Measurements from ENCODE around the gene PID1. TPM values are rescaled to one million over a fixed set of nuclear protein-coding genes. Genes with fewer than 3 reads are reported as not detected.
A peak's percentile ranks its signal among the peaks of the same experiment; 100 is the strongest.
"Not testable (repeated sequence)": the region's sequence is repeated elsewhere in the genome, so short reads cannot be mapped to it uniquely, and the experiment has no call there.

Gene PID1
- total RNA-seq, 2 experiments from 2014 or later = not detected

DNA sequence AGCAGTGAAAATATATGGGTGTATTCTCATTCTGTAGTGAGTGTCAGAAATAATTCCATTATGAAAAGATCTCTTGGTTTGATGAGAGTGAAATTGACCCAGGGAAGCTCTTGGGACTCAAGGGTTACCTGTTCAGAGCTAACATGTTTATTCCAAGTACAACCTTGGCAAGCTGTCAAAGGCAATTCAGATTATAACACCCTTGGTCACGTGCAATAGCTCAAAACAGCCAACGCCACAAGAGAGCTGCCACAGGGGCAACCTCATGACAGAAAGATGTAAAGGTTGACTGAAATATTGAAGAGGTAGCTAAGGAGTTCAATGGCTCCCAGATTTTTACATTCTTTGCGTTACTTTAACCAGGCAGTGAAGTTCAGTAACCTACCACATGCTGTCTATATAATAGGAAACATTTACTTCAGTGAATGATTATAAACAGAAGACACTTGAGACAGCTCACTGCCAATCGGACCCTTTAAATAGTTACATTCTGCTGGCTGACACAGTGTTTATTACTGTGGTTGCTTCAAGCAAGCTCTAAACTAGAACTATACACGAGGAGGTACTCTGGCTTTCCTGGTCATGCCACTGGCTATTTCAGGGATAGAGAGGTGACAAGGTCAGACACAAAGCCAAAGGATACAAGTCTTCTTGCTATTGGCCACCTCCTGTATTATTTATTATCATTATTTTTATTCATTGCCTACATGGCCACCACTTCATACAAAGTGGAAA, 187.3 kb downstream of the PID1 start:
- H3K36me3 Mint-ChIP-seq (ENCODE audit: low read depth) = no peaks in the 10 kb centered on the region
- H3K27me3 Mint-ChIP-seq = no peaks in the 10 kb centered on the region
- ChIA-PET CTCF (no interaction called here), POLR2A (no interaction called here)
- no peak for DNase-seq
- H3K4me1 Mint-ChIP-seq = no peaks in the 10 kb centered on the region
- no peak overlapping the region for H3K4me3 Mint-ChIP-seq
- H3K27ac Mint-ChIP-seq = no peak overlapping the region
- H3K9me3 Mint-ChIP-seq = peaks cover 5% of the 10 kb centered on the region

DNA sequence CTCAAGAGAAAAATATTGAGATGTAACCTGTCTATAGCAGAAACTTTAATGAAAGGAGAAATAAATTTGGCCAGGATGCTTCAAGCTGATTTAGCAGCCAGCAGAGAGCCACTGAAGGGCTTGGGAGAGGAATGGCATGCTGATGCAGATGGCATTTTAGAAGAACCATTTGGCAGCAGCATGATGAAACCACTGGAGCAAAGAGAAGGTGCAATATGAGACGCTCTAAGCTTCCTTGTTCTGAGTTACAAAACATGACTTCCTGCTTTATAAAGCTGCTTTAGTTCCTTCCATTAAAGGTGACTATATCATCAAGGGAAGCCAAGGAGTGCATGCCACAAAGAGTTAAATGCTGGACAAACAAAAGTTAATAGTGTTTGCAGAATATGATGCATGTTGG, 189.7 kb downstream of the PID1 start:
- Mint-ChIP-seq H3K36me3 (ENCODE audit: low read depth) (no peaks in the 10 kb centered on the region), H3K9me3 (peaks cover 9% of the 10 kb centered on the region), H3K27me3 (no peaks in the 10 kb centered on the region), H3K27ac (no peak overlapping the region), H3K4me3 (no peak overlapping the region), H3K4me1 (no peaks in the 10 kb centered on the region)
- POLR2A ChIA-PET = no interaction called here
- no peak for DNase-seq
- CTCF ChIA-PET = no interaction called here

DNA sequence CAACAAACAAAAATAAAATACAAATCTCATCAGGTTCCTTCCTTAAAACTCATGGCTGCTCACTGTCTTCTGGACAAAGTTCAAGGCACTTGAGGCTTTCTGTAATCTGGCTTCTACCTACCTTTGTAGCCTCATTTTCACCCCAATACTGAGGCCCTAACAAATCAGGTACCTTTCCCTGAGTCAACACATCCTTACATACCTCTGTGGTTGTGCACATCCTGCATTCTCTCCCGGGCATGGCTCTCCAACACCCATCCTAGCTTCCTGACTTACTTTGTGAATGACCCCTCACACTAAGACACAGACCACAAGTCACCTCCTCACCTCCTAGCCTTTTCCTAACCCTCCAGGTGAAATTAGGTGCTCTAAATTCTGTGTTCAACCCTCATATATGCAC, 190.9 kb downstream of the PID1 start:
- no peak overlapping the region for H3K27ac Mint-ChIP-seq
- H3K4me1 Mint-ChIP-seq = no peaks in the 10 kb centered on the region
- no peak overlapping the region for H3K4me3 Mint-ChIP-seq
- DNase-seq = no peak
- H3K27me3 Mint-ChIP-seq = no peaks in the 10 kb centered on the region
- ChIA-PET POLR2A (no interaction called here), CTCF (no interaction called here)
- H3K36me3 Mint-ChIP-seq (ENCODE audit: low read depth) = no peaks in the 10 kb centered on the region
- H3K9me3 Mint-ChIP-seq = peaks cover 11% of the 10 kb centered on the region

DNA sequence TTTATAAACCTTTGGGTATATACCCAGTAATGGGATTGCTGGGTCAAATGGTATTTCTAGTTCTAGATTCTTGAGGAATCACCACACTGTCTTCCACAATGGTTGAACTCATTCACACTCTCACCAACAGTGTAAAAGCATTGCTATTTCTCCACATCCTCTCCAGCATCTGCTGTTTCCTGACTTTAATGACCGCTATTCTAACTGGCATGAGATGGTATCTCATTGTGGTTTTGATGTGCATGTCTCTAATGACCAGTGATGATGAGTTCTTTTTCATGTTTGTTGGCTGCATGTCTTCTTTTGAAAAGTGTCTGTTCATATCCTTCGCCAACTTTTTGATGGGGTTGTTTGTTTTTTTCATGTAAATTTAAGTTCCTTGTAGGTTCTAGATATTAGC, 194.2 kb downstream of the PID1 start:
- H3K27me3 Mint-ChIP-seq; DNase-seq; H3K27ac Mint-ChIP-seq; H3K4me1 Mint-ChIP-seq; CTCF ChIA-PET; POLR2A ChIA-PET; H3K36me3 Mint-ChIP-seq (ENCODE audit: low read depth); H3K4me3 Mint-ChIP-seq: not testable (repeated sequence)
- H3K9me3 Mint-ChIP-seq = peaks cover 13% of the 10 kb centered on the region

DNA sequence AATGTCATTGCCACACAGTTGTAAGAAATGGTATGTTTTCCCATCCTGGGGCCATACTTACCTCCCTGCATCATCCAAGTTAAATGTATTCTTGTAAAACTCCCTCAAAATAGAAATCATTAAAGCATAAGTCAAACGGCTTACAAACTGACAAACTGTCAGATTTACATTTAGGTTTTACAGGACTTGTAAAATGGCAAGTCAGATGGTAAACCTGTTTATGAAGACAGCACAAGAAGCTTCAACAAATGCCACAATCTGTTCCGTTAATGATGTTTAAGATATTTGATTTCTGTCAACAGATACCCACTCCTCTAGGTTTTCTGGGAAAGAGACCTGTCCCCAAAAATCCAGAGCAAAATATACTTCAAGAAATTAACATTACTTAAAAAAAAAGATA, 197.2 kb downstream of the PID1 start:
- Mint-ChIP-seq H3K9me3 (peaks cover 8% of the 10 kb centered on the region), H3K4me3 (no peak overlapping the region), H3K27ac (no peak overlapping the region), H3K27me3 (no peaks in the 10 kb centered on the region), H3K4me1 (no peaks in the 10 kb centered on the region), H3K36me3 (ENCODE audit: low read depth) (no peaks in the 10 kb centered on the region)
- CTCF ChIA-PET = no interaction called here
- DNase-seq = no peak
- POLR2A ChIA-PET = no interaction called here

DNA sequence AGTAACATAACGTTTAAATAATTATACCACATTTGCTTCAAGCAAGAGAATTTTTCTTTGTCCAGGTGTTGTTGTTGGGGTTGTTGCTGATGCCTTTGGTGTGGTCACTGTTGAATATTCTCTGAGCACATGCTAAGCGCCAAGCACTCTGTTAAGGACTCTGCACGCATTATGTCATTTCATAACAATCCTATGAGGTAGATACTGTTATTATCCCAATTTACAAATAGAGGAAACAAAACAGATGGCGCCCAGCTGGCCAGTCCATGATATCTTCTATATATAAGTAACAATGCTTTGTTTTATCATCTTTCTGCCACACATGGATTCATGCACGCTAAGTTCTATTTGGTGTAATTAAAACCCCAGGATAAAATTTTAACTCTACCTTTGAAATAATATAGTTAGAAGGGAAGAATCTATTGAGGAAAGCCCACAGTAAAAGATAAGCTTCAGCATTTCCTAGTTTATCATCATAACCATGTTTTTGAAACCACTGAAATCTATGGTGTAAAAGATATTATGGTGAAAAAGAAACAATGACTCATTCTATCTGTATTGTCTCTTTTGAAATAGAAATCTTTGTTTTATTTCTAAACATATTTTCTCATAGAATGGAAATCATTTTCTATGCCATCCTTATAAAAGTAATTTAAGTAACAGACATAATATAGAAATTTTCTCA, 199.7 kb downstream of the PID1 start:
- no peak for DNase-seq
- POLR2A ChIA-PET = no interaction called here
- H3K36me3 Mint-ChIP-seq (ENCODE audit: low read depth) = no peaks in the 10 kb centered on the region
- H3K27ac Mint-ChIP-seq = no peak overlapping the region
- H3K9me3 Mint-ChIP-seq = peaks cover 11% of the 10 kb centered on the region
- no peaks in the 10 kb centered on the region for H3K4me1 Mint-ChIP-seq
- CTCF ChIA-PET = no interaction called here
- H3K4me3 Mint-ChIP-seq = no peak overlapping the region
- no peaks in the 10 kb centered on the region for H3K27me3 Mint-ChIP-seq

DNA sequence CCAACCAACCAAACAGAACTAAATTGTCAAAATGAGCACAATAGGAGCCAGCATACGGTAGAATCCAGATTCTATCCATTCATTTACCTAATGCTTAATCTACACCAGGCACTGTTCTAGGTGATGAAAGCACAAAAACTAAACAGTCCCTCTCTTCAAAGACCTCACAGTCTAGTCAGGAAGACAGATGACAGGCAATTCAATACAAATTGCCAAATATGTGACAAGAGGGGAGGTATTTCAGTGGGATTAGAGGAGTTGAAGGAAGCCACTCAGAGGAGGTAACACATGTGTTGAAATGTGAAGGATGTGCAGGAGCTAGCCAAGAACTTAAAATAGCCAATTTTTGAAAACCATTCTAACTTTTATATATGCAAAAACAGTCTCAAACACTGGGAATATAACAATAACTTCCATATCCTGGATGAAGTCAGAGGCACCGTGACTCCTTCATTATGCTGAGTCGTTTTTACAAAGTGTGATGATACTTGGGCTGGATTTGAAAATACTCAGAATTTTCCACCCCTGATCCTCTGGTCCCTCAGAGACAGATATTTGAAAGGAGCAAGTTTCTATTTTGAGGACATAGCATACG, 204.9 kb downstream of the PID1 start:
- no peaks in the 10 kb centered on the region for H3K36me3 Mint-ChIP-seq (ENCODE audit: low read depth)
- no peaks in the 10 kb centered on the region for H3K27me3 Mint-ChIP-seq
- no peak overlapping the region for H3K4me3 Mint-ChIP-seq
- CTCF ChIA-PET = no interaction called here
- H3K9me3 Mint-ChIP-seq = peaks cover 7% of the 10 kb centered on the region
- H3K4me1 Mint-ChIP-seq = no peaks in the 10 kb centered on the region
- DNase-seq = no peak
- POLR2A ChIA-PET = no interaction called here
- no peak overlapping the region for H3K27ac Mint-ChIP-seq

DNA sequence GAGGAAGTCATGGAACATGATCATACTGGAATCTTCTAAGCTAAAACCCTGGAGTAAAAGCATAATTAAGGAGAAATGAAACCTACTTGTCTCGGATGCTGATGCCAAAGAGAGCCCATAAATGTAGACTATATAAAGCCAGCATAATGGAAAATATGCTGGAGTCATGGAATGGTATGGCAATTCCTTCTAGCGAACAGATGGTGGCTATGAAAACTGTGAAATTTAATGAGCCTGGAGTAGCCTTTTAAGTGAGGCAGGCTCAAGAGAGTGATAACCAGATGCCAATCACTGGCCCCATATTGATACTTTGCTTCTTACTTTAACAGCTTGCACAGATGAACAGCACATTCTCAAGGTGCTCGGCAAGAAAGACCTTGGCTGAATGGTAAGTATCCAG, 206.3 kb downstream of the PID1 start:
- DNase-seq = no peak
- no peak overlapping the region for H3K27ac Mint-ChIP-seq
- no peaks in the 10 kb centered on the region for H3K27me3 Mint-ChIP-seq
- H3K4me3 Mint-ChIP-seq = no peak overlapping the region
- no peaks in the 10 kb centered on the region for H3K4me1 Mint-ChIP-seq
- POLR2A ChIA-PET = no interaction called here
- CTCF ChIA-PET = no interaction called here
- H3K9me3 Mint-ChIP-seq = peaks cover 7% of the 10 kb centered on the region
- no peaks in the 10 kb centered on the region for H3K36me3 Mint-ChIP-seq (ENCODE audit: low read depth)

DNA sequence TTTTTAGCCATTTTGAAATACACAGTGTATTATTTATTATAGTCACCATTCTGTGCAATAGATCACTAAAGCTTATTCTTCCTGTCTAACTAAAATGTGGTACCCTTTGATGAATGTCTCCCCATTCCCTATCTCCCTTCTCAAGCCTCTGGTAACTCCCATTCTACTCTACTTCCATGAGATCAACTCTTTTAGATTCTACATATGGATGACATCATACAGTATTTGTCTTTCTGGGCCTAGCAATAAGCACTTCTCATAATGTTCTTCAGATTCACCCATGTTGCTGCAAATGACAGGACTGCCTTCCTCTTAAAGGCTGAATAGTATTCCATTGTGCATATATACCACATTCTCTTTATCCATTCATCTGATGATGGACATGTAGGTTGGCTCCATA, 210.9 kb downstream of the PID1 start:
- ChIA-PET CTCF (no interaction called here), POLR2A (no interaction called here)
- Mint-ChIP-seq H3K9me3 (no peaks in the 10 kb centered on the region), H3K27me3 (no peaks in the 10 kb centered on the region), H3K27ac (no peak overlapping the region), H3K4me1 (no peaks in the 10 kb centered on the region), H3K4me3 (no peak overlapping the region), H3K36me3 (ENCODE audit: low read depth) (no peaks in the 10 kb centered on the region)
- DNase-seq = no peak

DNA sequence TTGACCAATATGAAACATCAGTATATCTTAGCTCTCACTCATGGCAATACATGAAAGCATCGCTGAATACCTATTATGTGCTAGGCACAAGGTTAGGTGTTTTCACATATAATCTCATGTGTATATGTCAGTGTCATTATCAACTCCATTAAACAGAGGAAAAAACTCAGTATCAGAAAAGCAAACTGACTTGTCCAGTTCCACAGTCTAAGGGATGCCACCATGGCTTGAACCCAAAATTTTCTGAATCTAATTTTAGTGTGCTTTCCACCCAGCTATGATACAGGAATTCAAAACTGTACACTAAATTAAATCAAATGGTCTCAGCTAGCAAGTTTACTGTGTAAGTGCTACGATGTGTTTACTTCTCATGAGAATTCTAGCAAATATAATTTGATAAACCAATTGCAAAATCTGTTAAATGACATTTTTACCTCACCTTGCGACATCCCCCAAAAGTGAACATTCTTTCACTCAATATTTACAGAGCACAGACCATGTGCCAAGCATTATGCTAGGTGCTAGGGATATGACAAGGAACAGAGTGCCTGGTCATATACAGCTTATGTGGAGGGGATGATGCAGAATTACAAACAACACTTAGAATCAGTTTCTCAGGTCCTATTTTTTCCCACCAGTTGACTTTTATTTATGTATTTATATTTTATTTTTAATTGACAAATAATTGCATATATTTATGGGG, 211.6 kb downstream of the PID1 start:
- no peak for DNase-seq
- Mint-ChIP-seq H3K9me3 (no peaks in the 10 kb centered on the region), H3K36me3 (ENCODE audit: low read depth) (no peaks in the 10 kb centered on the region), H3K4me3 (no peak overlapping the region), H3K27me3 (no peaks in the 10 kb centered on the region), H3K27ac (no peak overlapping the region), H3K4me1 (no peaks in the 10 kb centered on the region)
- POLR2A ChIA-PET = no interaction called here
- CTCF ChIA-PET = no interaction called here

DNA sequence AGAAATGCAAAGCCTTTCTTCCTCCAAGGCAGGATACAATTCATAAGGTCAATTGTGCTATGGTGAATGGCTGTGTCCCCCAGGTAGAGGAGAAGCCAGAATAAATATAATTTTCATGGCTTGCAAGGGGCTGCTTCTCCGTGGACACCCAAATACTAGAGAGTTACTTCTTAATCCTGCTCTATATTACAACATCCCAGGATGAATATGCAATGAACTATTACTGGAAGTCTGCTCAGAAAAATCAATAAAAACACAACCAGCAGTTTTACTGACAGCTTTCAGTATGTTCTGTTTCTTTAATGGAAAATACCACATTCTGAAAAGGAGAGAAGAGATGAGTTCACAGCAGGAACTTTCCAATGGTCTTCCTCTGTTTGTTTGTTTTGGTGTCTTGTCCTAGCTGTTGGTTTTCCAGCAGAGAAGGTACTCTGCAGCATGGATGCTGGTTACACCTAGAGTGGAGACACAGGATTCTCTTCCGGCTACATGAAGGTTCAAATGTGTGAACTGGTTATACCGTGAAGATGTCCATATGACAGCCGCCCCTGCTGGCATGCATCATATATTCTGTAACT, 213.0 kb downstream of the PID1 start:
- Mint-ChIP-seq H3K9me3 (no peaks in the 10 kb centered on the region), H3K27ac (no peak overlapping the region), H3K4me3 (no peak overlapping the region), H3K36me3 (ENCODE audit: low read depth) (no peaks in the 10 kb centered on the region), H3K4me1 (no peaks in the 10 kb centered on the region), H3K27me3 (no peaks in the 10 kb centered on the region)
- CTCF ChIA-PET = no interaction called here
- POLR2A ChIA-PET = no interaction called here
- no peak for DNase-seq

DNA sequence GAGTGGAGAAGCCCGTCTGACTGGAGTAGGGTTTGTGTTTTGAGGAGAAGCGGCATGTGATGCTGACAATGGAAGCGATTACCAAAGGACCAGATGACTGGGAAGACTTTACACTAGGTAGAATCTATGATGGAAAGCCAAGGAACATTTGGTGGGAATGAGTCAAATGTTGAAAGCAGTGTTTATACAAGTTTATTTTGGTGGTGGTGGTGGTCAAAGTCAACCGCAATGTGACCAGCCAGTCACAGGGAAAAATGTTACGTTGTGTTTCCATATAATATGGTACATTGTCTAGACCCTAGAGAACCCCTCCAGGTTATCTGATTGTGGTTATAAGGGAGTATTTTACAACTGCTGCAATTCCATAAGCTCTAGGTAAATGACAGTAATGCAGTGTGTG, 216.8 kb downstream of the PID1 start:
- peaks cover 4% of the 10 kb centered on the region for H3K9me3 Mint-ChIP-seq
- H3K27me3 Mint-ChIP-seq = no peaks in the 10 kb centered on the region
- no peaks in the 10 kb centered on the region for H3K36me3 Mint-ChIP-seq (ENCODE audit: low read depth)
- DNase-seq = no peak
- ChIA-PET POLR2A (no interaction called here), CTCF (no interaction called here)
- no peak overlapping the region for H3K27ac Mint-ChIP-seq
- no peaks in the 10 kb centered on the region for H3K4me1 Mint-ChIP-seq
- no peak overlapping the region for H3K4me3 Mint-ChIP-seq

DNA sequence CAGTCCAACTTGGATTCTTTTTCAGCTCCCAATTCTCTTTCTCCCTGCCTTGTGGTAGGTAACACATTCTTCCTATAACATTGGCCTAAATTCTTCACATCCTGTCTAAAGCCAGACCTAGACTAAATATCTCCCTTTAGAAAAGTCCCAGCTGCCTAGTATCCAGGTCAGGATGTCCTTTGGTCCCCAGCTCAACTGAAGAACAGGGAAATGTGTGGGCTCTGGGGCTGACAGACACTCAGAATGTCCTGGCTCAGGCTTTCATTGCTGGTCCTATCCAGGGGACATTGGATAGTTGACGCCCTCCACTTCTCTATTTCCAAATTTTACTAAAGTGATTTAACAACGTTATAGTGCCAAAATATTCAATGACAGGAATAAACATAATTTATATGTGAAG, 219.3 kb downstream of the PID1 start:
- H3K27me3 Mint-ChIP-seq = no peaks in the 10 kb centered on the region
- ChIA-PET CTCF (no interaction called here), POLR2A (no interaction called here)
- H3K27ac Mint-ChIP-seq = peak overlapping the region; percentile 13
- H3K9me3 Mint-ChIP-seq = peaks cover 4% of the 10 kb centered on the region
- no peaks in the 10 kb centered on the region for H3K36me3 Mint-ChIP-seq (ENCODE audit: low read depth)
- DNase-seq = no peak
- no peaks in the 10 kb centered on the region for H3K4me1 Mint-ChIP-seq
- H3K4me3 Mint-ChIP-seq = no peak overlapping the region

Data from activated CD4-positive, alpha-beta T cell treated with anti-CD3 and anti-CD28 coated beads, Interleukin-2, amount 10 ng/mL, durations not matched to agents 7 days and 5 days (primary cell).